ENCODE results near the gene ATP6V1C2. TPM values are rescaled to one million over a fixed set of nuclear protein-coding genes. Genes with fewer than 3 reads are reported as not detected.

The ATP6V1C2 gene
- total RNA-seq, 1 experiment from 2014 or later: 2.0 TPM

- H3K4me3 ChIP-seq (replicated peaks in 1 of 2; ENCODE audit: low read depth in 1 of 2, low read length in 2 of 2): no peak overlapping the region
- no peaks in the 10 kb centered on the region for H3K79me2 ChIP-seq (ENCODE audit: insufficient read depth, low read length)
- ChIA-PET POLR2A (interaction anchor here (1.5 to 1.7 kb wide), 2 partner anchors 290 to 296 kb away, joined by 6 to 7 read pairs; no protein-coding TSS in a partner anchor), CTCF (interaction anchor here (2.5 to 6.6 kb wide), 3 partner anchors 288 to 297 kb away, joined by 52 to 173 read pairs (median 89); a partner anchor contains a TSS), RAD21 (ENCODE audit: low non-redundant PET in 1 of 2, low total read pairs in 2 of 2, uncharacterized antibody in 2 of 2, unreplicated experiment in 2 of 2) (interaction anchor here (0.6 to 1.6 kb wide), 2 partner anchors 289 to 296 kb away, joined by 3 to 7 read pairs; no protein-coding TSS in a partner anchor)
- no peak overlapping the region for H2AFZ ChIP-seq (ENCODE audit: low read depth, low read length, poor library complexity, severe bottlenecking)
- H4K20me1 ChIP-seq (ENCODE audit: insufficient read depth): no peaks in the 10 kb centered on the region
- BruUV-seq (replicated peaks): no TSS peak
- DNase-seq (ENCODE audit: low read depth, low spot score): no peak
- no peaks in the 10 kb centered on the region for H3K36me3 ChIP-seq (ENCODE audit: control insufficient read depth in 1 of 2, insufficient read depth in 2 of 2, low read length in 2 of 2)
- H3K9me2 ChIP-seq (ENCODE audit: insufficient read depth): no peaks in the 10 kb centered on the region
- no peaks in the 10 kb centered on the region for H3K9me3 ChIP-seq (ENCODE audit: control insufficient read depth in 1 of 2, insufficient read depth in 1 of 2, low read depth in 1 of 2, low read length in 2 of 2)
- no peak overlapping the region for H3K27ac ChIP-seq (ENCODE audit: low read depth, low read length)
- H3K27me3 ChIP-seq (ENCODE audit: insufficient read depth, low read length): no peaks in the 10 kb centered on the region
- H3K9ac ChIP-seq (ENCODE audit: low read length): no peak overlapping the region
- intact Hi-C loops (cut with micrococcal nuclease): loop anchor here (5.0 to 10.0 kb wide), 3 partner anchors 191 to 748 kb away; no protein-coding TSS in a partner anchor
- ATAC-seq: no peak
- no peak for TF ChIP-seq CBX3 (IDR thresholded peaks at IDR 0.05; ENCODE audit: low read depth)
- peak overlapping the region; percentile 47; the same call in 1 of the 2 replicates for H3K4me2 ChIP-seq (ENCODE audit: low read length)
- H3K4me1 ChIP-seq (ENCODE audit: control insufficient read depth in 1 of 2, insufficient read depth in 2 of 2, low read length in 2 of 2): peaks cover 0 to 23% of the 10 kb centered on the region in 2 experiments; a peak in 2 of 4 replicates
Observed at GRCh38 chr2:10834068-10834655, 112.7 kb downstream of the ATP6V1C2 start.

Other genes with a start within 250 kb of the ATP6V1C2 start
- 35.0 TPM for gene NOL10, start 31.7 kb upstream of the ATP6V1C2 start, total RNA-seq (2021; ENCODE audit: unreplicated experiment)
- 149 TPM for gene PDIA6, start 91.2 kb downstream of the ATP6V1C2 start, total RNA-seq (2021; ENCODE audit: unreplicated experiment)
- 0.52 TPM for gene KCNF1, start 190.3 kb downstream of the ATP6V1C2 start, total RNA-seq (2021; ENCODE audit: unreplicated experiment)

Measured in HCT116 (cell line).